Astrocyte (in vitro differentiated cells and primary cell): ENCODE measurements around the gene DRC1.

Experiments used
- CTCF ChIP-seq: IDR thresholded peaks from 2 replicates; pipeline ENCODE4 v1.5.1; 2011; ENCODE audit warnings: low read depth, mild to moderate bottlenecking, inconsistent platforms, low read length, moderate library complexity; ENCODE audit not compliant: insufficient read depth
- EZH2 ChIP-seq: IDR thresholded peaks from 2 replicates; pipeline ENCODE4 v1.6.1; 2012; ENCODE audit warnings: mild to moderate bottlenecking, low read length, inconsistent platforms; ENCODE audit not compliant: insufficient read depth

- TF ChIP-seq CTCF = no peak
- no peak for TF ChIP-seq EZH2
These were observed 85.5 kb downstream of the DRC1 start for GRCh38 chr2:26487192-26487591.
